Ishikawa (cell line): ENCODE measurements around the gene NOL6.

Experiments
- CREB1 ChIP-seq: IDR thresholded peaks from 2 replicates; pipeline ENCODE4 v1.6.1; 2012; ENCODE audit warnings: low read depth
- EP300 ChIP-seq: IDR thresholded peaks from 2 replicates; pipeline ENCODE4 v1.6.1; 2012; ENCODE audit warnings: borderline replicate concordance
- FOXM1 ChIP-seq: IDR thresholded peaks from 2 replicates; pipeline ENCODE4 v1.6.1; 2012; ENCODE audit warnings: low read depth, borderline replicate concordance
- RAD21 ChIP-seq: IDR thresholded peaks from 2 replicates; pipeline ENCODE4 v1.6.1; 2012; ENCODE audit warnings: low read depth
- TAF1 ChIP-seq: IDR thresholded peaks from 2 replicates; pipeline ENCODE4 v1.6.1; 2012; ENCODE audit warnings: low read depth, mild to moderate bottlenecking
- TCF12 ChIP-seq: IDR thresholded peaks from 2 replicates; pipeline ENCODE4 v1.6.1; 2012; ENCODE audit warnings: low read depth
- YY1 ChIP-seq: IDR thresholded peaks from 2 replicates; pipeline ENCODE4 v1.6.1; 2012; ENCODE audit warnings: low read depth
- ZBTB7A ChIP-seq: IDR thresholded peaks from 2 replicates; pipeline ENCODE4 v1.6.1; 2012; ENCODE audit warnings: low read depth
- TF ChIP-seq, protein P1 (sequence below): IDR thresholded peaks from 2 replicates; pipeline ENCODE4 v1.6.1; 2012
- TF ChIP-seq, protein P2 (sequence below): IDR thresholded peaks from 2 replicates; pipeline ENCODE4 v1.6.1; 2012; ENCODE audit warnings: low read depth, mild to moderate bottlenecking

DNA sequence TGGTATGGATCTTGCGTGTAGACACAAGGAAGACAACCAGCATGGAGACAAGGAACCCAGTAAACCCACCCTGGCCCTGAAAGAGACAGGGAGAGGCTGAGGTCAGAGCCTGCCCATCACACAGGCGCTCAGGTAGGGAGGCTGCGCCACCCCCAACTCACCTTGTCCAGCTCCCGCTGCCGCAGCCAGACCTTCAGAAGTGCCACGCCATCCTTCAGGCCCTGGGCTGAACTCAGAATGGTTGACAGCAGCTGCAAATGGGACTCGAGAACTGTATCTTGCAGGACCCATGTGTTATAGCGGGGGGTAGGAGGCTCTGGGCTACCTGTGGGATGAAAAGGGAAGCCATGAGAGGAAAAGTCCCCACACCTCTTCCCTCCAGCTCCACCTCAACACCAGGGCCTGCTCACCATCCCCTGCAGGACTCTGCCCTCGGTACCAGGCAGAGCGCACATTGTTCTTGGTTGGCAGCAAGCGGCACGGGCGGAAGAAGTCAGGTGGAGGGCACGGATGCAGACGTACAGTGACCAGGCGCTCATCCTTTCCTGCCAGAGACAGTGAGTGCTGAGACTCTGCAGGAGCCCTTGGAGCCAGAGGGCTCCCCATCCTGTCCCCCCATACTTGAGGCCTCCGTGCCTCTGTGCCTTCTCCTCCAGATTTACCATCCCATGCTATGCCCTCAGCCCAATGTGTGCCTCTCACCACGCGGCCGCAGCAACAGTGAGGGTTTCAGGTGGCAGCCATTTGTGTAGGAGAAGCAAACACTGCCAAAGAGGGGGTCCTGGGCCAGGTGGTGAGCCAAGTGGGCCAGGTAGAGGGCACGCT is 4.7 kb downstream of the NOL6 start:
- no peak for TF ChIP-seq YY1
- TF ChIP-seq, protein P1, sequence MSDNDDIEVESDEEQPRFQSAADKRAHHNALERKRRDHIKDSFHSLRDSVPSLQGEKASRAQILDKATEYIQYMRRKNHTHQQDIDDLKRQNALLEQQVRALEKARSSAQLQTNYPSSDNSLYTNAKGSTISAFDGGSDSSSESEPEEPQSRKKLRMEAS = no peak
- no peak for TF ChIP-seq EP300
- TF ChIP-seq ZBTB7A = no peak
- TF ChIP-seq, protein P2, sequence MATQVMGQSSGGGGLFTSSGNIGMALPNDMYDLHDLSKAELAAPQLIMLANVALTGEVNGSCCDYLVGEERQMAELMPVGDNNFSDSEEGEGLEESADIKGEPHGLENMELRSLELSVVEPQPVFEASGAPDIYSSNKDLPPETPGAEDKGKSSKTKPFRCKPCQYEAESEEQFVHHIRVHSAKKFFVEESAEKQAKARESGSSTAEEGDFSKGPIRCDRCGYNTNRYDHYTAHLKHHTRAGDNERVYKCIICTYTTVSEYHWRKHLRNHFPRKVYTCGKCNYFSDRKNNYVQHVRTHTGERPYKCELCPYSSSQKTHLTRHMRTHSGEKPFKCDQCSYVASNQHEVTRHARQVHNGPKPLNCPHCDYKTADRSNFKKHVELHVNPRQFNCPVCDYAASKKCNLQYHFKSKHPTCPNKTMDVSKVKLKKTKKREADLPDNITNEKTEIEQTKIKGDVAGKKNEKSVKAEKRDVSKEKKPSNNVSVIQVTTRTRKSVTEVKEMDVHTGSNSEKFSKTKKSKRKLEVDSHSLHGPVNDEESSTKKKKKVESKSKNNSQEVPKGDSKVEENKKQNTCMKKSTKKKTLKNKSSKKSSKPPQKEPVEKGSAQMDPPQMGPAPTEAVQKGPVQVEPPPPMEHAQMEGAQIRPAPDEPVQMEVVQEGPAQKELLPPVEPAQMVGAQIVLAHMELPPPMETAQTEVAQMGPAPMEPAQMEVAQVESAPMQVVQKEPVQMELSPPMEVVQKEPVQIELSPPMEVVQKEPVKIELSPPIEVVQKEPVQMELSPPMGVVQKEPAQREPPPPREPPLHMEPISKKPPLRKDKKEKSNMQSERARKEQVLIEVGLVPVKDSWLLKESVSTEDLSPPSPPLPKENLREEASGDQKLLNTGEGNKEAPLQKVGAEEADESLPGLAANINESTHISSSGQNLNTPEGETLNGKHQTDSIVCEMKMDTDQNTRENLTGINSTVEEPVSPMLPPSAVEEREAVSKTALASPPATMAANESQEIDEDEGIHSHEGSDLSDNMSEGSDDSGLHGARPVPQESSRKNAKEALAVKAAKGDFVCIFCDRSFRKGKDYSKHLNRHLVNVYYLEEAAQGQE = no peak
- TF ChIP-seq TAF1 = no peak
- TF ChIP-seq TCF12 = no peak
- no peak for TF ChIP-seq RAD21
- no peak for TF ChIP-seq CREB1
- TF ChIP-seq FOXM1 = no peak
